Upper lobe of left lung (tissue), 6 donors: ENCODE measurements around the gene PPARD. TPM values are rescaled to one million over a fixed set of nuclear protein-coding genes. Genes with fewer than 3 reads are reported as not detected.

Experiments used
- ATAC-seq, 2 donors: fragments of 200-7000 bp; cut with Tn5 transposase; one replicate each; pipeline ENCODE4 v1.9.1; 2022; ENCODE audit warnings: mild to moderate bottlenecking in 2 of 2, moderate library complexity in 2 of 2; ENCODE audit not compliant: low FRiP score in 2 of 2
- DNase-seq, 2 donors: peaks; one replicate each; pipeline ENCODE4 v3.0.0-alpha.2; 2019 to 2020
- H3K27ac ChIP-seq, 4 donors: fragments of 200-600 bp; sonication (generic); one replicate each; pipeline ENCODE4 v1.5.1; 2016 to 2019
- H3K27me3 ChIP-seq, 4 donors: fragments of 200-600 bp; sonication (generic); one replicate each; pipeline ENCODE4 v1.5.1; 2017 to 2019
- H3K36me3 ChIP-seq, 4 donors: fragments of 200-600 bp; sonication (generic); one replicate each; pipeline ENCODE4 v1.5.1; 2016 to 2019
- H3K4me1 ChIP-seq, 4 donors: fragments of 200-600 bp; sonication (generic); one replicate each; pipeline ENCODE4 v1.5.1; 2018 to 2019
- H3K4me3 ChIP-seq, 4 donors: fragments of 200-600 bp; sonication (generic); one replicate each; pipeline ENCODE4 v1.5.1; 2017 to 2019; ENCODE audit warnings: mild to moderate bottlenecking in 2 of 4, moderate library complexity in 1 of 4
- H3K9me3 ChIP-seq, 4 donors: fragments of 200-600 bp; sonication (generic); one replicate each; pipeline ENCODE4 v1.5.1; 2018 to 2019
- EP300 ChIP-seq, 4 donors: sonication (generic); formaldehyde crosslinking; IDR thresholded peaks; one replicate each; pipeline ENCODE4 v1.5.1; 2017; ENCODE audit warnings: antibody characterized with exemption in 4 of 4, control low read depth in 2 of 4
- POLR2A ChIP-seq, 4 donors: fragments of 450-650 bp; IDR thresholded peaks; one replicate each; pipeline ENCODE4 v1.5.1; 2016 to 2017; ENCODE audit warnings: antibody characterized with exemption in 4 of 4, mild to moderate bottlenecking in 2 of 4
- POLR2AphosphoS5 ChIP-seq, 2 donors: sonication (generic); formaldehyde crosslinking; IDR thresholded peaks; one replicate each; pipeline ENCODE4 v1.5.1; 2017; ENCODE audit warnings: antibody characterized with exemption in 2 of 2
- WGBS, 2 donors: methylation state at CpG; one replicate each; pipeline ENCODE4 v1.1.5; 2017 to 2018; 5-methylcytosine and 5-hydroxymethylcytosine counted together
- total RNA-seq, 6 donors: library from RNA; depleted of rRNA in 4 of 6; stranded (reverse); fragments of >200 nt in 4 of 6; gene quantifications; one replicate each; pipeline versions ENCODE4 v1.1.0 to v1.2.1, GENCODE V29; 2016 to 2021
- TF ChIP-seq, protein P1 (sequence below), 6 experiments: fragments of 450-650 bp in 4 of 6; fragments of 200-600 bp in 2 of 6; sonication (generic) in 2 of 6; IDR thresholded peaks; one replicate each; pipeline ENCODE4 v1.5.1; 2016 to 2019; ENCODE audit warnings: antibody characterized with exemption in 6 of 6
- donor health status: DM: no; HTN: no; CAD: no; lungs with moderate emphysema.
- donor health status: DM: no; HTN: yes; CAD: no; lungs with severe emphysema.

The PPARD gene
- total RNA-seq, 6 donors from 2014 or later, result 14.8 to 48.2 (median 31.5) TPM

DNA sequence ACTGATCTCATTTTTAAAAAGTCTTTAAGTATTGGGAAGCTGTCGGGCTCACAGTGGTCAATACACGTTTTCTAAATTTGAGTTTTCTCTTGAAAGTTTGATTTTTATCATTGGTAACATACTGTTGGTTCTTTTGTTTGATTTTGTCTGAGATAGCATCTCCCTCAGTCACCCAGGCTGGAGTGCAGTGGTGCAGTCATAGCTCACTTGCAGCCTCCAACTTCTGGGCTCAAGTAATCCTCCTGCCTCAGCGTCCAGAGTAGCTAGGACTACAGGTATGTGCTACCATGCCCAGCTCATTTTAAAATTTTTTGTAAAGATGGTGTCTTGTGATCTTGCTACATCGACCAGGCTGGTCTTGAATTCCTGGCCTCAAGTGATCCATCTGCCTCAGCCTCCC is 9.1 kb downstream of the PPARD start:
- no peak overlapping the region for H3K27ac ChIP-seq
- no peaks in the 10 kb centered on the region for H3K9me3 ChIP-seq
- DNase-seq, result no peak
- H3K27me3 ChIP-seq, result no peaks in the 10 kb centered on the region
- ATAC-seq, result no peak
- WGBS, 2 donors, result 96 to 97% methylated on average over 4 of the region's 4 CpGs
- H3K4me1 ChIP-seq, result peaks cover 0 to 3% (median 0%) of the 10 kb centered on the region in 4 donors
- peaks cover 13 to 73% (median 47%) of the 10 kb centered on the region in 4 donors for H3K36me3 ChIP-seq
- TF ChIP-seq POLR2A (IDR thresholded peaks at IDR 0.05) (no peak), EP300 (IDR thresholded peaks at IDR 0.05) (no peak), POLR2AphosphoS5 (IDR thresholded peaks at IDR 0.05) (no peak)
- TF ChIP-seq, protein P1, sequence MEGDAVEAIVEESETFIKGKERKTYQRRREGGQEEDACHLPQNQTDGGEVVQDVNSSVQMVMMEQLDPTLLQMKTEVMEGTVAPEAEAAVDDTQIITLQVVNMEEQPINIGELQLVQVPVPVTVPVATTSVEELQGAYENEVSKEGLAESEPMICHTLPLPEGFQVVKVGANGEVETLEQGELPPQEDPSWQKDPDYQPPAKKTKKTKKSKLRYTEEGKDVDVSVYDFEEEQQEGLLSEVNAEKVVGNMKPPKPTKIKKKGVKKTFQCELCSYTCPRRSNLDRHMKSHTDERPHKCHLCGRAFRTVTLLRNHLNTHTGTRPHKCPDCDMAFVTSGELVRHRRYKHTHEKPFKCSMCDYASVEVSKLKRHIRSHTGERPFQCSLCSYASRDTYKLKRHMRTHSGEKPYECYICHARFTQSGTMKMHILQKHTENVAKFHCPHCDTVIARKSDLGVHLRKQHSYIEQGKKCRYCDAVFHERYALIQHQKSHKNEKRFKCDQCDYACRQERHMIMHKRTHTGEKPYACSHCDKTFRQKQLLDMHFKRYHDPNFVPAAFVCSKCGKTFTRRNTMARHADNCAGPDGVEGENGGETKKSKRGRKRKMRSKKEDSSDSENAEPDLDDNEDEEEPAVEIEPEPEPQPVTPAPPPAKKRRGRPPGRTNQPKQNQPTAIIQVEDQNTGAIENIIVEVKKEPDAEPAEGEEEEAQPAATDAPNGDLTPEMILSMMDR (IDR thresholded peaks at IDR 0.05), result no peak
- H3K4me3 ChIP-seq, result no peak overlapping the region

DNA sequence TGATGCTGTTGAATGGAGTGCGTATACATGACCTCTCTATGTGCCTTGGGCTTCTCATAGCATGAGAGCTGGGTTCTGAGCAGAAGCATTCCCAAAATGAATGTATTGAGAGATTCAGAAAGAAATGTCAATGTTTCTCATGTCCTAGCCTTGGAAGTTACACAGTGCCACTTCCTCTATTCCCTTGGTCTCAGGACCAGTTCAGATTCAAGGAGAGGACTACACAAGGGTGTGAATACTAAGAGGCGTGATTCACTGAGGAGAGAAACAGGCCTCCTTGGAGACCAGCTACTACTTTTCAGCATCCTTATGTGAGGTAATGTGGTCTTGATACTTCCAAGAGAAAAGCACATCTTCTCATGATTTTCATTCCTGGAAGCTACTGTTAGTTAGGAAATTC is 10.4 kb downstream of the PPARD start:
- H3K9me3 ChIP-seq, result no peaks in the 10 kb centered on the region
- H3K4me1 ChIP-seq, result peaks cover 0 to 4% (median 0%) of the 10 kb centered on the region in 4 donors
- TF ChIP-seq EP300 (IDR thresholded peaks at IDR 0.05), result no peak
- no peak for TF ChIP-seq POLR2A (IDR thresholded peaks at IDR 0.05)
- TF ChIP-seq, protein P1 (IDR thresholded peaks at IDR 0.05), result no peak
- no peak for TF ChIP-seq POLR2AphosphoS5 (IDR thresholded peaks at IDR 0.05)
- H3K36me3 ChIP-seq, result peaks cover 17 to 72% (median 48%) of the 10 kb centered on the region in 4 donors
- no peak overlapping the region for H3K4me3 ChIP-seq
- WGBS, 2 donors, result 93 to 100% methylated on average over 2 of the region's 2 CpGs
- no peaks in the 10 kb centered on the region for H3K27me3 ChIP-seq
- ATAC-seq, result peak in 1 of 2 donors; percentile 23
- H3K27ac ChIP-seq, result no peak overlapping the region
- no peak for DNase-seq

DNA sequence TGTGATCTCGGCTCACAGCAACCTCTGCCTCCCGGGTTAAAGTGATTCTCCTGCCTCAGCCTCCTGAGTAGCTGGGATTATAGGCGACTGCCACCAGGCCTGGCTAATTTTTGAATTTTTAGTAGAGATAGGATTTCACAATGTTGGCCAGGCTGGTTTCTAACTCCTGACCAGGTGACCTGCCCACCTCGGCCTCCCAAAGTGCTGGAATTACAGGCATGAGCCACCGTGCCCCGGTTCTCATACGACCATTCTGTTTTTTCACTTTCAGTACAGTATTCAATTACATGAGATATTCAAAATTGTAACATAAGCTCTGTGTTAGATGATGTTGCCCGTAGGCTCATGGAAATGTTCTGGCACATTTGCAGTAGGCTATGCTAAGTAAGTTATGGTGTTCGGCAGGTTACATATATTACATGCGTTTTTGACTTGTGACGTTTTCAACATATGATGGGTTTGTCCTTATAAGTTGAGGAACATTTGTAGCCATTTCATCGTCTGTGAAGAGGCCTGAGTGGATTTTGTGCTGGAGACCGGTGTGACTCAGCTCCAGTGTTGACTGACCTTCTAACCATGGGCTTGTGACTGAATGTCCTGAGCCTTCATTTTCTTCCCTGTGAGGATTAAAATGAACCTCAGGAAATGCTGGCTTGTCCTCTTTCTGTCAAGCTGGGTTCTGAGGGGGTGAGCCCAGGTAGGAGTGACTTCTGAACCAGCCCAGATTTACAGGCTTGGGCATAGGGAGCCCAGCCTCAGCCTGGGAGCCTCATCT is 12.2 kb downstream of the PPARD start:
- H3K36me3 ChIP-seq, result peaks cover 12 to 55% (median 30%) of the 10 kb centered on the region in 4 donors

DNA sequence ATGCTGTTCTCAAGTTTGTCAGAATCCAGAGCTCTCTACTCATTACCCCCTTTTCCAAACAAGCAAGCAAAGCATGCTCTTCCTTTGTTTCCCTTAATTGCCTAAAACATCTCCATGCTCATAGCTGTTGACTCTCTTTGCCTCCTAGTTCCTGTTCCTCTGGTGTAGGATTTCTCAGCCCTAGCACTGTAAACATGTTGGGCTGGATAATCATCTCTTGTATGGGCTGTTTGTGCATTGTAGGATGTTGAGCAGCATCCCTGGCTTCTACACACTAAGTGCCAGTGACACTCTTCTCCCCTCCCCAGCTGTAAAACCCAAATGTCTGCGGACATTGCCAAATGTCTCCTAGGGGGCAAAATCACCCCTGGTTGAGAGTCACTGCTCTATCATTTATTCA is 14.0 kb downstream of the PPARD start:
- Histone ChIP-seq H3K36me3 (peaks cover 12 to 48% (median 26%) of the 10 kb centered on the region in 4 donors), H3K27ac (no peak overlapping the region), H3K4me1 (peaks cover 5 to 27% (median 18%) of the 10 kb centered on the region in 4 donors), H3K4me3 (no peak overlapping the region), H3K9me3 (no peaks in the 10 kb centered on the region), H3K27me3 (no peaks in the 10 kb centered on the region)
- DNase-seq (no peak), ATAC-seq (no peak)
- WGBS, 2 donors, result 92 to 100% methylated on average over 1 of the region's 1 CpG
- TF ChIP-seq, protein P1 (IDR thresholded peaks at IDR 0.05), result no peak
- no peak for TF ChIP-seq POLR2AphosphoS5 (IDR thresholded peaks at IDR 0.05)
- TF ChIP-seq EP300 (IDR thresholded peaks at IDR 0.05), result no peak
- no peak for TF ChIP-seq POLR2A (IDR thresholded peaks at IDR 0.05)

More for the DNA sequence above, 12.2 kb downstream of the PPARD start:
- peaks cover 0 to 10% (median 2%) of the 10 kb centered on the region in 4 donors for H3K4me1 ChIP-seq
- H3K27me3 ChIP-seq, result no peaks in the 10 kb centered on the region
- 97 to 98% methylated on average over 13 of the region's 13 CpGs for WGBS, 2 donors
- ATAC-seq (no peak), DNase-seq (no peak)
- TF ChIP-seq EP300 (IDR thresholded peaks at IDR 0.05) (no peak), POLR2A (IDR thresholded peaks at IDR 0.05) (no peak), POLR2AphosphoS5 (IDR thresholded peaks at IDR 0.05) (no peak)
- TF ChIP-seq, protein P1 (IDR thresholded peaks at IDR 0.05), result no peak
- H3K9me3 ChIP-seq, result no peaks in the 10 kb centered on the region
- no peak overlapping the region for H3K27ac ChIP-seq
- H3K4me3 ChIP-seq, result no peak overlapping the region
